Osteocyte (in vitro differentiated cells): ENCODE results near the gene TMEM169. TPM values are rescaled to one million over a fixed set of nuclear protein-coding genes. Genes with fewer than 3 reads are reported as not detected.
"Not testable (repeated sequence)": the region's sequence is repeated elsewhere in the genome, so short reads cannot be mapped to it uniquely, and the experiment has no call there.

ENCODE experiments used
- DNase-seq: peaks from one replicate; pipeline ENCODE4 v3.0.0; 2021; ENCODE audit warnings: mixed read lengths; ENCODE audit not compliant: unreplicated experiment; ENCODE audit errors: extremely low spot score
- H3K27ac Mint-ChIP-seq: one replicate; pipeline ENCODE4 v1.8.0; 2021; ENCODE audit warnings: mild to moderate bottlenecking, mixed read lengths; ENCODE audit not compliant: unreplicated experiment
- H3K27me3 Mint-ChIP-seq: one replicate; pipeline ENCODE4 v1.8.0; 2021; ENCODE audit warnings: mixed read lengths; ENCODE audit not compliant: unreplicated experiment
- H3K36me3 Mint-ChIP-seq: one replicate; pipeline ENCODE4 v1.8.0; 2021; ENCODE audit warnings: mixed read lengths; ENCODE audit not compliant: unreplicated experiment
- H3K4me1 Mint-ChIP-seq: one replicate; pipeline ENCODE4 v1.8.0; 2021; ENCODE audit warnings: mixed read lengths; ENCODE audit not compliant: unreplicated experiment
- H3K4me3 Mint-ChIP-seq: one replicate; pipeline ENCODE4 v1.8.0; 2021; ENCODE audit warnings: mild to moderate bottlenecking, moderate library complexity, mixed read lengths; ENCODE audit not compliant: unreplicated experiment
- H3K9me3 Mint-ChIP-seq: one replicate; pipeline ENCODE4 v1.8.0; 2021; ENCODE audit warnings: mixed read lengths; ENCODE audit not compliant: unreplicated experiment
- CTCF ChIP-seq: fragments of 200-600 bp; sonication (generic); IDR thresholded peaks from 2 replicates; pipeline ENCODE4 v1.5.0; 2021; ENCODE audit warnings: antibody characterized with exemption, mild to moderate bottlenecking, moderate library complexity
- total RNA-seq: library from RNA; stranded (reverse); gene quantifications from 2 replicates; pipeline ENCODE4 v1.2.1, GENCODE V29; 2021

TMEM169 gene
- total RNA-seq, 1 donor from 2014 or later: 1.5 TPM

DNA sequence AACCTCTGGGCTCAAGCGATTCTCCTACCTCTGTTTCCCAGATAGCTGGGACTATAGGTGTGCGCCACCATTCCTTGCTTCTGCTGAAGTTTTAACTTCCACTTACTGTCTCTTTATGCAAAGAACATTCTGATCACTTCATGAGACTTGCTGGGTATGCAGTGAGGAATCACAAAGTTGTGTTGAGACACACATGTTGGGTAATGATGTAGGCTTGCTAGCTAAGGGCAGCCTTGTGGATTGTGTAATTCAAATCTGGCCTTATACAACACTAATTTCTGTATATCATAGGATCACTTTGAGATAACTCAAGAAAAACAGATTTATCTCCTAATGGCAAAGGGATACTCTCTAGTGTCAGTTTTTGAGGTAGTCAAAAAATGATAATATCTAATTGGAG is 51.7 kb downstream of the TMEM169 start:
- no peak for DNase-seq
- H3K27me3 Mint-ChIP-seq: no peaks in the 10 kb centered on the region
- peaks cover 75% of the 10 kb centered on the region for H3K36me3 Mint-ChIP-seq
- no peak overlapping the region for H3K4me3 Mint-ChIP-seq
- H3K27ac Mint-ChIP-seq: no peak overlapping the region
- no peaks in the 10 kb centered on the region for H3K4me1 Mint-ChIP-seq
- no peak for TF ChIP-seq CTCF
- no peaks in the 10 kb centered on the region for H3K9me3 Mint-ChIP-seq

GRCh38 chr2:216134958-216135541 is 53.3 kb downstream of the TMEM169 start:
- Mint-ChIP-seq H3K27ac (peak overlapping the region; percentile 39), H3K9me3 (no peaks in the 10 kb centered on the region), H3K27me3 (no peaks in the 10 kb centered on the region), H3K36me3 (peaks cover 83% of the 10 kb centered on the region), H3K4me1 (no peaks in the 10 kb centered on the region), H3K4me3 (no peak overlapping the region)
- no peak for TF ChIP-seq CTCF
- no peak for DNase-seq

GRCh38 chr2:216139884-216140283 is 58.2 kb downstream of the TMEM169 start:
- H3K4me1 Mint-ChIP-seq: no peaks in the 10 kb centered on the region
- H3K27ac Mint-ChIP-seq: no peak overlapping the region
- DNase-seq: no peak
- no peaks in the 10 kb centered on the region for H3K9me3 Mint-ChIP-seq
- no peak overlapping the region for H3K4me3 Mint-ChIP-seq
- no peaks in the 10 kb centered on the region for H3K27me3 Mint-ChIP-seq
- peak; percentile 33 for TF ChIP-seq CTCF
- peaks cover 69% of the 10 kb centered on the region for H3K36me3 Mint-ChIP-seq

GRCh38 chr2:216141516-216141915 is 59.8 kb downstream of the TMEM169 start:
- H3K4me3 Mint-ChIP-seq, H3K4me1 Mint-ChIP-seq, H3K9me3 Mint-ChIP-seq, H3K27me3 Mint-ChIP-seq, DNase-seq, H3K27ac Mint-ChIP-seq: not testable (repeated sequence)
- peaks cover 57% of the 10 kb centered on the region for H3K36me3 Mint-ChIP-seq

GRCh38 chr2:216142540-216142939 is 60.8 kb downstream of the TMEM169 start:
- no peak for DNase-seq
- Mint-ChIP-seq H3K4me3 (no peak overlapping the region), H3K27me3 (no peaks in the 10 kb centered on the region), H3K27ac (no peak overlapping the region), H3K9me3 (no peaks in the 10 kb centered on the region), H3K36me3 (peaks cover 58% of the 10 kb centered on the region), H3K4me1 (no peaks in the 10 kb centered on the region)
- TF ChIP-seq CTCF: no peak

DNA sequence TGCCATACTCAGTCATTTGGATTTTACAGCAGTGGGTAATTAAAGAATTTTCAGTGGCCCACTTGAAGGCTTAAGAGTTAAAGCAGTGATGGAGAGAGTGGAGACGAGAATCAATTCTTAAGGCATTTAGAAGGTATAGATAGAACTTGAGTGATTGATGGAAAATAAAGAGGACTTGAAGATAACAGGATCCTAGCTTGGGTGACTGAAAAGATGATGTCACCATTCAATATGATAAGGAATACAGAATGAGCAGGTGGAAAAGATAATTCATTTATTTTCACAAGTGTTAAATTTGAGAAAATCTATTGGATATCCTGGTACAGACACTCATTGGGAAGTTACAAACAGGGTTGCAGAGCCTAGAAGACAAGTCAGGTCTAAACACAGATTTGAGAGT is 62.7 kb downstream of the TMEM169 start:
- DNase-seq: no peak
- no peak overlapping the region for H3K4me3 Mint-ChIP-seq
- no peak overlapping the region for H3K27ac Mint-ChIP-seq

More for the DNA sequence above, 62.7 kb downstream of the TMEM169 start:
- peaks cover 52% of the 10 kb centered on the region for H3K36me3 Mint-ChIP-seq
- TF ChIP-seq CTCF: no peak
- no peaks in the 10 kb centered on the region for H3K27me3 Mint-ChIP-seq
- no peaks in the 10 kb centered on the region for H3K4me1 Mint-ChIP-seq
- no peaks in the 10 kb centered on the region for H3K9me3 Mint-ChIP-seq
